H1 (cell line): ENCODE results near the gene ABCC9. TPM values are rescaled to one million over a fixed set of nuclear protein-coding genes. Genes with fewer than 3 reads are reported as not detected.

ENCODE experiments used
- CTCF ChIA-PET: fragments of 300-600 bp; sonication (Branson Sonifier 250); formaldehyde crosslinking; loops from one replicate; lab custom pipeline; 2021; ENCODE audit not compliant: partially characterized antibody; lab: Charles Lee
- POLR2A ChIA-PET: fragments of 300-600 bp; sonication (Branson Sonifier 250); formaldehyde crosslinking; loops from one replicate; lab custom pipeline; 2021; ENCODE audit warnings: inconsistent platforms; ENCODE audit not compliant: partially characterized antibody; lab: Charles Lee
- DNase-seq, 2 experiments: peaks; one replicate each; pipeline versions ENCODE4 v3.0.0 to v3.0.0-alpha.2; 2010 to 2022; ENCODE audit warnings: low spot score in 2 of 2, low read depth in 1 of 2, mixed read lengths in 1 of 2
- FAIRE-seq: peaks from 2 replicates; lab custom pipeline; 2011; peaks lifted over from hg19 to GRCh38; lab: Jason Lieb, UNC
- H2AFZ ChIP-seq: 2 replicates; pipeline ENCODE4 v1.8.1; 2012; ENCODE audit warnings: low read length, inconsistent platforms
- H2AK5ac ChIP-seq: 2 replicates; pipeline ENCODE4 v1.6.1; 2013; ENCODE audit warnings: low read depth, low read length
- H2BK120ac ChIP-seq: replicated peaks from 2 replicates; pipeline ENCODE3; 2013; ENCODE audit warnings: low read depth, low read length, inconsistent platforms
- H2BK12ac ChIP-seq: 2 replicates; pipeline ENCODE4 v1.6.1; 2013; ENCODE audit warnings: low read depth, low read length
- H2BK15ac ChIP-seq: 2 replicates; pipeline ENCODE4 v1.6.1; 2013; ENCODE audit warnings: low read length
- H2BK20ac ChIP-seq: 2 replicates; pipeline ENCODE4 v1.6.1; 2013; ENCODE audit warnings: low read length
- H2BK5ac ChIP-seq: 2 replicates; pipeline ENCODE4 v1.6.1; 2013; ENCODE audit warnings: low read depth, low read length
- H3K14ac ChIP-seq: 2 replicates; pipeline ENCODE4 v1.6.1; 2013; ENCODE audit warnings: inconsistent platforms; ENCODE audit not compliant: insufficient read length
- H3K18ac ChIP-seq: 2 replicates; pipeline ENCODE4 v1.6.1; 2013; ENCODE audit warnings: low read length; ENCODE audit errors: extremely low read depth
- H3K23ac ChIP-seq: 2 replicates; pipeline ENCODE4 v1.6.1; 2013; ENCODE audit warnings: inconsistent platforms; ENCODE audit not compliant: insufficient read length
- H3K23me2 ChIP-seq: 2 replicates; pipeline ENCODE4 v1.6.1; 2013; ENCODE audit warnings: low read depth, low read length
- H3K27ac ChIP-seq: 2 replicates; pipeline ENCODE4 v1.6.1; 2011; ENCODE audit warnings: low read depth, low read length, inconsistent platforms
- H3K27me3 ChIP-seq, 4 experiments: replicated peaks in 1 of 4; 1 replicate in 1 of 4; 2 replicates in 3 of 4; pipeline versions ENCODE4 v1.6.1 to v1.8.1; 2011 to 2013; ENCODE audit warnings: low read length in 3 of 4, mild to moderate bottlenecking in 3 of 4, inconsistent platforms in 2 of 4, mixed read lengths in 2 of 4, moderate library complexity in 1 of 4; ENCODE audit not compliant: control insufficient read depth in 3 of 4, insufficient read depth in 3 of 4; ENCODE audit errors: extremely low read depth in 1 of 4
- H3K36me3 ChIP-seq, 4 experiments: 2 replicates each; pipeline versions ENCODE4 v1.6.1 to v1.8.1; 2011 to 2013; ENCODE audit warnings: mild to moderate bottlenecking in 4 of 4, low read length in 3 of 4, moderate library complexity in 2 of 4, control low read depth in 1 of 4, inconsistent platforms in 1 of 4; ENCODE audit not compliant: insufficient read depth in 4 of 4, control insufficient read depth in 2 of 4
- H3K4ac ChIP-seq: replicated peaks from 2 replicates; pipeline ENCODE3; 2013; ENCODE audit warnings: low read length, low read depth, mixed read lengths, inconsistent platforms; ENCODE audit not compliant: insufficient read length
- H3K4me1 ChIP-seq, 4 experiments: replicated peaks in 1 of 4; 1 replicate in 1 of 4; 2 replicates in 3 of 4; pipeline versions ENCODE4 v1.6.1 to v1.8.1; 2011 to 2013; ENCODE audit warnings: low read length in 3 of 4, inconsistent platforms in 2 of 4, mixed read lengths in 1 of 4; ENCODE audit not compliant: insufficient read depth in 4 of 4, control insufficient read depth in 3 of 4
- H3K4me2 ChIP-seq, 2 experiments: 2 replicates each; pipeline versions ENCODE4 v1.6.1 to v1.8.1; 2011 to 2013; ENCODE audit warnings: low read depth in 2 of 2, low read length in 2 of 2, control low read depth in 1 of 2, inconsistent platforms in 1 of 2, mild to moderate bottlenecking in 1 of 2; ENCODE audit not compliant: insufficient read depth in 1 of 2
- H3K4me3 ChIP-seq, 4 experiments: fragments of 200-600, 300-600 bp in 1 of 4; sonication (generic), shearing (Covaris generic), sonication (Bioruptor Twin) in 1 of 4; 2 replicates each; pipeline versions ENCODE4 v1.5.1 to v1.8.1; 2011 to 2016; ENCODE audit warnings: low read length in 4 of 4, low read depth in 3 of 4, control low read depth in 2 of 4, inconsistent platforms in 2 of 4, mild to moderate bottlenecking in 2 of 4, mixed read lengths in 1 of 4, moderate library complexity in 1 of 4; ENCODE audit not compliant: insufficient read depth in 2 of 4; ENCODE audit errors: extremely low read depth in 1 of 4
- H3K56ac ChIP-seq: replicated peaks from 2 replicates; pipeline ENCODE3; 2013; ENCODE audit warnings: low read depth, mild to moderate bottlenecking, mixed read lengths, low read length, inconsistent platforms; ENCODE audit not compliant: insufficient read length
- H3K79me1 ChIP-seq: 2 replicates; pipeline ENCODE4 v1.6.1; 2013; ENCODE audit warnings: low read depth, low read length, control low read depth
- H3K79me2 ChIP-seq, 2 experiments: 2 replicates each; pipeline versions ENCODE4 v1.6.1 to v1.8.1; 2012 to 2013; ENCODE audit warnings: low read length in 2 of 2, mild to moderate bottlenecking in 2 of 2, inconsistent platforms in 1 of 2; ENCODE audit not compliant: insufficient read depth in 2 of 2, control insufficient read depth in 1 of 2
- H3K9ac ChIP-seq, 4 experiments: replicated peaks in 1 of 4; 1 replicate in 1 of 4; 2 replicates in 3 of 4; pipeline versions ENCODE4 v1.6.1 to v1.8.1; 2011 to 2013; ENCODE audit warnings: low read depth in 3 of 4, low read length in 3 of 4, control low read depth in 2 of 4, mild to moderate bottlenecking in 2 of 4, moderate library complexity in 2 of 4, inconsistent platforms in 1 of 4; ENCODE audit errors: extremely low read depth in 1 of 4
- H3K9me3 ChIP-seq, 2 experiments: 2 replicates each; pipeline versions ENCODE4 v1.6.1 to v1.8.1; 2012 to 2013; ENCODE audit warnings: mild to moderate bottlenecking in 2 of 2, moderate library complexity in 2 of 2, control low read depth in 1 of 2, inconsistent platforms in 1 of 2, low read depth in 1 of 2, low read length in 1 of 2, mixed read lengths in 1 of 2; ENCODE audit not compliant: insufficient read depth in 2 of 2
- H4K20me1 ChIP-seq, 2 experiments: replicated peaks in 1 of 2; 2 replicates each; pipeline versions ENCODE3 to v1.8.1; 2011 to 2013; ENCODE audit warnings: inconsistent platforms in 2 of 2, low read length in 2 of 2, mild to moderate bottlenecking in 1 of 2; ENCODE audit not compliant: insufficient read depth in 2 of 2, control insufficient read depth in 1 of 2
- H4K5ac ChIP-seq: 2 replicates; pipeline ENCODE4 v1.6.1; 2013; ENCODE audit warnings: low read length, low read depth, mixed read lengths, inconsistent platforms; ENCODE audit not compliant: insufficient read length
- H4K8ac ChIP-seq: 2 replicates; pipeline ENCODE4 v1.8.0; 2013; ENCODE audit warnings: mild to moderate bottlenecking, moderate library complexity, low read length, inconsistent platforms; ENCODE audit not compliant: insufficient read depth; ENCODE audit errors: extremely low read depth
- H4K91ac ChIP-seq: replicated peaks from 2 replicates; pipeline ENCODE3; 2013; ENCODE audit warnings: low read length, mixed read lengths, inconsistent platforms; ENCODE audit not compliant: insufficient read length
- EZH2 ChIP-seq: fragments of 200-600 bp; sonication (generic); IDR thresholded peaks from 2 replicates; pipeline ENCODE4 v1.7.1; 2012; ENCODE audit warnings: low read depth, mild to moderate bottlenecking, moderate library complexity, low read length, inconsistent platforms; ENCODE audit not compliant: severe bottlenecking
- HDAC6 ChIP-seq: IDR thresholded peaks from one replicate; pipeline ENCODE4 v1.7.1; 2012; ENCODE audit warnings: low read depth, mild to moderate bottlenecking, inconsistent platforms, low read length, moderate library complexity
- JUN ChIP-seq: IDR thresholded peaks from 2 replicates; pipeline ENCODE4 v1.6.1; 2011; ENCODE audit warnings: low read depth, mild to moderate bottlenecking, improper control_type of control experiment, low read length
- KDM1A ChIP-seq: fragments of 200-600, 300-600 bp; sonication (generic); IDR thresholded peaks from 2 replicates; pipeline ENCODE4 v1.7.1; 2016; ENCODE audit warnings: mild to moderate bottlenecking, low read length, borderline replicate concordance
- PHF8 ChIP-seq: fragments of 200-600 bp; sonication (generic); conservative IDR thresholded peaks from 2 replicates; pipeline ENCODE4 v1.7.1; 2012; ENCODE audit warnings: low read depth, mild to moderate bottlenecking, inconsistent platforms, low read length, moderate library complexity
- RXRA ChIP-seq: IDR thresholded peaks from 2 replicates; pipeline ENCODE4 v1.6.1; 2011; ENCODE audit warnings: low read depth, mild to moderate bottlenecking, low read length, moderate library complexity; ENCODE audit not compliant: insufficient read depth
- WGBS, 2 experiments: shearing (Covaris generic) in 1 of 2; methylation state at CpG; one replicate each; pipeline versions ENCODE4 v1.1.6 to v1.1.7; 2013 to 2015; ENCODE audit warnings: low lambda C conversion rate in 2 of 2, mixed read lengths in 2 of 2, inconsistent platforms in 1 of 2, low coverage in 1 of 2, missing lambda C conversion rate in 1 of 2; ENCODE audit not compliant: insufficient replicate concordance in 2 of 2, insufficient coverage in 1 of 2, insufficient read length in 1 of 2; ENCODE audit errors: extremely low coverage in 1 of 2, missing lambda C conversion rate in 1 of 2; 5-methylcytosine and 5-hydroxymethylcytosine counted together
- polyA plus RNA-seq, 7 experiments: library from polyadenylated mRNA; depleted of rRNA in 3 of 7; stranded (reverse) in 5 of 7; unstranded in 2 of 7; fragments of >200 nt in 5 of 7; fragments of 200-250 nt in 2 of 7; gene quantifications; 1 replicate in 5 of 7; 2 replicates in 1 of 7; 4 replicates in 1 of 7; pipeline versions ENCODE4 v1.2.1 to v1.2.3, GENCODE V29; 2011 to 2013; ENCODE audit warnings: missing spikeins in 2 of 7, mixed read lengths in 2 of 7
- total RNA-seq: library from RNA; stranded (reverse); fragmentation: NEBNext Ultra II Directional; extraction: Animal tissue kit (Norgen Biotek cat#: 25700); gene quantifications from 2 replicates; pipeline ENCODE4 v1.2.1, GENCODE V29; 2021

The ABCC9 gene
- total and polyA plus RNA-seq, 2 of the 8 experiments (the other 6 are each of a cell fraction or from before 2014, with no cell fraction given): under 0.01 TPM; not detected in 1

GRCh38 chr12:21950649-21951048 lies 9.4 kb upstream of the ABCC9 start:
- no peak overlapping the region for H2BK15ac ChIP-seq
- H2BK5ac ChIP-seq: no peak overlapping the region
- WGBS, 2 experiments: 74% methylated on average over 1 of the region's 1 CpG; no CpG with 5 or more reads in 1 of the 2 experiments
- H2BK12ac ChIP-seq: no peak overlapping the region
- no peak overlapping the region for H3K4ac ChIP-seq
- FAIRE-seq: no peak
- H4K8ac ChIP-seq: no peak overlapping the region
- TF ChIP-seq RXRA (no peak), PHF8 (no peak), KDM1A (peak; percentile 71; the same call in 1 of the 2 replicates), JUN (no peak), EZH2 (no peak), HDAC6 (no peak)
- H3K23ac ChIP-seq: no peak overlapping the region
- H3K27ac ChIP-seq: no peak overlapping the region
- no peak overlapping the region for H2AFZ ChIP-seq
- no peak overlapping the region for H3K4me2 ChIP-seq
- no peaks in the 10 kb centered on the region for H3K27me3 ChIP-seq
- H3K56ac ChIP-seq: no peak overlapping the region
- no peak overlapping the region for H3K4me3 ChIP-seq
- no peaks in the 10 kb centered on the region for H3K79me1 ChIP-seq
- CTCF ChIA-PET: no interaction called here
- H4K5ac ChIP-seq: no peak overlapping the region
- no peak overlapping the region for H2AK5ac ChIP-seq
- POLR2A ChIA-PET: no interaction called here
- H3K9me3 ChIP-seq: peaks cover 0 to 12% of the 10 kb centered on the region in 2 experiments; a peak in 2 of 4 replicates
- H3K36me3 ChIP-seq: no peaks in the 10 kb centered on the region
- H4K91ac ChIP-seq: no peak overlapping the region
- no peak overlapping the region for H2BK20ac ChIP-seq
- no peak overlapping the region for H2BK120ac ChIP-seq
- H3K9ac ChIP-seq: no peak overlapping the region
- H3K23me2 ChIP-seq: no peaks in the 10 kb centered on the region
- H3K4me1 ChIP-seq: no peaks in the 10 kb centered on the region
- no peak overlapping the region for H3K14ac ChIP-seq
- H4K20me1 ChIP-seq: no peaks in the 10 kb centered on the region
- H3K18ac ChIP-seq: no peak overlapping the region
- no peak for DNase-seq
- no peaks in the 10 kb centered on the region for H3K79me2 ChIP-seq
